GM19238 (cell line): Measurements from ENCODE around the gene HS3ST6.
"Not testable (repeated sequence)": the region's sequence is repeated elsewhere in the genome, so short reads cannot be mapped to it uniquely, and the experiment has no call there.

Experiments
- DNase-seq: peaks from one replicate; pipeline ENCODE4 v3.0.0; 2011; ENCODE audit warnings: low spot score; ENCODE audit not compliant: insufficient read length

The HS3ST6 gene

DNA sequence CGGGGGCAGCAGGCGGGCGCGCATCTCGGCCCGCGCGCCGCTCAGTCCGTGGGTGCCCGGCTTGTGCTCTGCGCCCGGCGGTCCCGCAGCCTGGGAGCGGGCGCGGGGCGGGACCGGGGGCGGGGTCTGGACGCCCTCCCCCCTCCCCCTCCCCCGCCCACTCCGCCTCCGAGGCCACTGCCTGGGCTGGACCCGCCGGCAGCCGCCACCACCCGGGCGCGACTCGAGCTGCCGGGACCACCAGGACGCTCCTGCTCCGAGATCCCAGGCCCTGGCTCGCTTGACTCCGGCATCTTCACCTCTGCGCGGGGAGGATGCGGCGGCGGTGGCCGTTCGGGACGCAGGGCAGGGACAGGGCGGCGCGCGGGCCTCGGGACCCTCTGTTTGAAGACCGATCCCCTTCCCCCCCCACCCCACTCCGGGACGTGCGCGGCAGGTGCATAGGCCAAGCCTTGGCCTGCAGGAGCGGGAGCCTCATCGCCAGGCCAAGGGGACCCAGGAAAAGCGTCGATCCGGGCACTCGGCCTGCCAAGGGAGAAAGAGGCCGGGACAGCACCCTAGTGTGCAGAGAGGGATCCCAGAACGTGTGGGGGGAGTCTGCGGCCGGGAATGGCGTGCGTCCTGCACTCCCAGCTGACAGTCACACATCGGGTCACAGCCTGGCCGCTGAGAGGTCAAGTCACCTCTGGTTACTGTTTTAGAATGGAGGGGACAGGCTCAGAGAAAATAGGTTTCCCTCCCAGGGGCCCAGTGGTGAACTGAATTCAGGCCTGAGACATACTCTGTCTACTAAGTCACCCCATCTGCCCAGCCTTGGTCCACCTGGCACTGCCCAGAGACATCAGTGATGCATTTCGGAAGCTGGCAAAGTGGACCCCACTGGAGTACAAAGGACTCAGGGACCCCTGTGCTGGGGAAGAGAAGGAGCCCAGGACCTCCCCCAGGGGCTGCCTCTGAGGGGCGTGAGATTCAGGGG, at the start of gene HS3ST6:
HS3ST6 (minus strand) TSS at position 65 of the 976 bp plus-strand sequence. CDS start 92 bp downstream, outside the sequence.
- no peak for DNase-seq

DNA sequence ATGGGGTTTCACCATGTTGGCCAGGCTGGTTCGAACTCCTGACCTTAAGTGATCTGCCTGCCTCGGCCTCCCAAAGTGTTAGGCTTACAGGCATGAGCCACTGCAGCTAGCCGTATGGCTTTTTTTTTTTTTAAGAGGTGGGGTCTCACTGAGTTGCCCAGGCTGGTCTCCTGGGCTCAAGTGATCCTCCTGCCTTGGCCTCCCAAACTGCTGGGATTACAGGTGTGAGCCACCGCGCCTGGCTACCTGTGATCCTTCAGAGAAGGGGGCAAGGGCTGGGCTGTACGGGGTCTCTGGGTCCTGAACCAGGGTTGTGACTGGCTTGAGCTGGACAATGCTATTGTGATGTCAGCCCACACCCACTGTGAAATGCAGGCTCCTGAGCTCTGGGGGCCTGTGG, 48.2 kb upstream of the HS3ST6 start, which contains the start of gene RNF151:
RNF151 (plus strand) TSS at position 397 of the 400 bp plus-strand sequence. CDS start 26 bp downstream, outside the sequence.
- DNase-seq = no peak

DNA sequence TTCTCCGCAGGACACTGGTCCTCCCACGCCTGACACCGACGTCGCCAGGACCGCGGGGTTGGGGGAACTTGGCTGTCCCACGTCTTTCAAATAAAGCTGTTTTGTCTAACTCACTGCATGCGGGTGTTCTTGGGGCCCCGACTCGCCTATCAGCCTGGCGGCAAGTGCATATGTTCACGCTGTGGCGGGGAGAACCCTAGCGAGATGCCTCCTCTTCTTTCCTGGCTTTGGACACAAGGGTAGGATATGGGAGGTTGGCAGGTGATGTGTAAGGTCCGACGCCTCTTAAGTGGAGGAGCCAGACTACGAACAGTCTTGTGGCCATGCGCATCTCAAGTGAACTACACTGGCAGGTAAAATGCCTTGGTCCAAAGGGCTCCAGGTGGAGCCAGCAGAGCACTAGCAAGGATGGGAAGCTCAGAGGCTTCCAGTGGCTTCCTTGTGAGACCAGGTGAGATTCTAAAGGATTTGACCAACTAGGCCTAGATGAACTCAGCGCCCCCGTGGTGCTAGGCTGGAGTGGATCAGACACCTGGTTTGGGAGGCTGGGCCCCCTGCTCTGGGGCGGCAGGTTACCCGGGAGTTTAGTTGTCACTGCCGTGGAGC, 47.3 kb upstream of the HS3ST6 start:
- no peak for DNase-seq

DNA sequence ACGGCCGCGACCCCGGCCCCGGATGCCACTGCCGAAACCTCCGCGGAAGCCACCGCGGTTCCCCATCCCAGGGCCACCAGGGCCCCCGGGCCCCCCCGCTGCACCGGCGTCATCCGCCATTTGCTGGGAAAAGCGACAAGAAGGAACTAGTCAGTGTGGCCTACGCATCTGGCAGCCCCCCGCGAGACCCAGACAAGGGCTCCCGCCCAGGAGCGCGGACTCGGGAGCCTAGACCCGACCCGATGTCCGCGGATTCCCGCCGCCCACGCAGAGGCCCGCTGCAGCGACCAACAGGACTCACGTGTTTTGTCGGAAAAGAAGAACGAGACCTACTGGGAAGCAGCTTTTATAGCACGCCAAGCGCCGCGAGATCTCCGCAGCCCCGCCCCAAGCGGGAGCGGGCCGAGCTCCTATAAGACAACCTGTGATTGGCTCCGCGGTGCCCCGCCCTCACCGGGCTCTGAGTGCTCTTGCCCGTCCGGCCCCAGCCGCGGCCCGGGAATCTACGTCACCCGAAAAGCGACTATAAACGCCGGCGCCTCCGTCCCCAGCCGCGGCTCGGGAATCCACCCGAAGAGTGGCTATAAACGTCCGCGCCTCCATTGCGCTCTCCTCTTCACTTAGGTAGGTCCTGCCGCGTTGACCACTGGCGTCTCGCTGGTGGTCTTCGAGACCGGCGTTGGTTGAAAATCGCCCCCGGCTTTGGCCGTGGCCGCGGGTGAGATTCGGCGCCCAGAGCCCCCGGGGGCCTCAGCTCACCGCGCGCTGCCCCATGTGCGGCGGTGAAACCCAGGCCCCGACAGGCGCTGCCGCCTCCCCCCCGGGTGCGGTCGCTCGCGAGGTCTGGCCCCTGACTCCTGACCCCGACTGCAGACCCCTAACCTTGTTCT, 46.5 kb upstream of the HS3ST6 start, which contains the start of gene RPS2:
RPS2 (minus strand) TSS at position 321 of the 890 bp plus-strand sequence; CDS start at position 120, 201 bp downstream.
- DNase-seq = peak; percentile 100

DNA sequence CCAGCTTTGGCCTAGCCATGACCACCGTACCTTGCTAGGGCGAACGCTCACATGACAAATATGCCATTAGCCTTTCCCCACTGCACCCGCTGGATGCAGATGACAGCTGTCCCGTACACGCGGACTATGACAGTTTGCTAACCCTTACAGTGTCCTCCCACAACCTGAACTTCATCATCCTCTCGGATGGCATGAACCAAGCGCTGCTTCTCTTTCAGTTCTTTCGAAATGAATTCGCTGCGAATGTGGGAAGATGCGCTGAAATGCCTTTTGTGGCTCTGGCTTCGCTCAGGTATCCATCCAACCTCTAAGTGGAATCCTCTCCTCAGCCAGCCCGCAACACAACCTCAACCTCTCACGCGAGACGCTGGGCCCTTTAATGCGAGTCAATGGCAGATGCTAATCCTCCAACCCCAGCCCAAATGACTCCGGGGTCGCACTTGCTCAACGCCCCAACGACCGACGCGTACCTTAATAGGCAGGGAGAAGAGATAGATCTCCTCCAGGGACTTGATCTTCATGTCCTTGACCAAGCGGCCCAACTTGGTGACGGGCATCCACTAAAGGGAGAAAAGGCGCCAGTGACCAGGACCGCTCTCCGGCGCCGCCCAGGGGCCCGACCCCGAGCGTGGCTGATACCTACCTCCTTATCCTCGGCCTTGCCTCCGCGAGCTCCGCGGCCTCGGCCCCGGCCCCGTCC, 45.7 kb upstream of the HS3ST6 start:
- DNase-seq = no peak

DNA sequence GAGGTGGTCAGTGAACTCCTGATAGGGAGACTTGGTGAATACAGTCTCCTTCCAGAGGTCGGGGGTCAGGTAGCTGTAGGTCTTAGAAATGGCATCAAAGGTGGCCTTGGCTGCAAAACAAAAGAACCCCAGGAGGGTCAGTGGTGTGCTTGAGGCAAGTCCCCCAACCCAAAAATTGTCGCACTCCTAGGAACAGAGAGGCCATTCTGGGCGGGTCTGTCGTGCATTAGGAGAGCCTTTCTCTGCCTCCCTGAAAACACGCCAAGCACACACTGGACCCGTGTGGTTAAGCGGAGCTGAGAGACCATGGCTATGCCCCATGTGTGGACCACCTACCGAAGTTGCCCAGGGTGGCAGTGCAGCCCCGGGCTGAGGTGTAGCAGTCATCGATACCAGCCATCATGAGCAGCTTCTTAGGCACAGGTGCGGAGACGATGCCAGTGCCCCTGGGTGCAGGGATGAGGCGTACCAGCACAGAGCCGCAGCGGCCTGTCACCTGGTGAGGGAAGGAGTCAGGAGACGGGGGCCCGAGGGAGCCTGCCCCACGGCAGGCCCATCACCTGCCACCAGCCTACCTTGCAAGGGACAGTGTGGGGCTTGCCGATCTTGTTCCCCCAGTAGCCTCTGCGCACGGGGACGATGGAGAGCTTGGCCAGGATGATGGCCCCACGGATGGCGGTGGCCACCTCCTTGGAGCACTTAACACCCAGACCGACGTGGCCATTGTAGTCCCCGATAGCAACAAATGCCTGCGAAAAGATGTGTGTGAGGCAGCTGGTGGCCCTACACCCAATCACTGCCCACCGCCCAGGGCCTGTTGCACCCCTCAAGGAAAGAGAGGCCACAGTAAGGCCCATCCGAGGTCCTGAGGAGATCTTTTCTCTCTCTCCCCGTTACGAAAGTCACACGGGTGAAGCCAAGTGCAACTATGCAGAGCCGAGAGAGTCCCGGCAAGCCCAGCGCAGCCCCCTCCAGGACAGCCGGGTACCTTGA, 44.2 kb upstream of the HS3ST6 start:
- DNase-seq = not testable (repeated sequence)

DNA sequence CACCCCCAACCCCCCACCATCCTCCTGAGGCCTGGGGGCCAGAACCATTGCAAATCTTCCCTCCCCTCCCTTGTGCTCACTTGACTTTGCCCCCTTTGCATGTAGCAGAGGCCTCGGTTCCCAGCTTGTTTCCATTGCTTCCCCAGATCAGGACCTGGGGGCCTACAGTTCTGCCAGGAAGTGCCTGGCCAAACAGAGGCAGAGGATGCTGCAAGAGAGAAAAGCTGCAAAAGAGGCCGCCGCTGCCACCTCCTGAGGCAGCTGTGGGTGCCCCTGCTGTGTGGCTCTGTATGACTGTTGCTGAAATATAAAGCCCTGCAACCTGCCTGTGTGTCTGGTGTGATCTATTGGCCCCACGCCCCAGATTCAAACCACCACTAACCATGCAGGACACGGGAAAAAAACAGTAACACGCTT, 43.4 kb upstream of the HS3ST6 start:
- DNase-seq = no peak

DNA sequence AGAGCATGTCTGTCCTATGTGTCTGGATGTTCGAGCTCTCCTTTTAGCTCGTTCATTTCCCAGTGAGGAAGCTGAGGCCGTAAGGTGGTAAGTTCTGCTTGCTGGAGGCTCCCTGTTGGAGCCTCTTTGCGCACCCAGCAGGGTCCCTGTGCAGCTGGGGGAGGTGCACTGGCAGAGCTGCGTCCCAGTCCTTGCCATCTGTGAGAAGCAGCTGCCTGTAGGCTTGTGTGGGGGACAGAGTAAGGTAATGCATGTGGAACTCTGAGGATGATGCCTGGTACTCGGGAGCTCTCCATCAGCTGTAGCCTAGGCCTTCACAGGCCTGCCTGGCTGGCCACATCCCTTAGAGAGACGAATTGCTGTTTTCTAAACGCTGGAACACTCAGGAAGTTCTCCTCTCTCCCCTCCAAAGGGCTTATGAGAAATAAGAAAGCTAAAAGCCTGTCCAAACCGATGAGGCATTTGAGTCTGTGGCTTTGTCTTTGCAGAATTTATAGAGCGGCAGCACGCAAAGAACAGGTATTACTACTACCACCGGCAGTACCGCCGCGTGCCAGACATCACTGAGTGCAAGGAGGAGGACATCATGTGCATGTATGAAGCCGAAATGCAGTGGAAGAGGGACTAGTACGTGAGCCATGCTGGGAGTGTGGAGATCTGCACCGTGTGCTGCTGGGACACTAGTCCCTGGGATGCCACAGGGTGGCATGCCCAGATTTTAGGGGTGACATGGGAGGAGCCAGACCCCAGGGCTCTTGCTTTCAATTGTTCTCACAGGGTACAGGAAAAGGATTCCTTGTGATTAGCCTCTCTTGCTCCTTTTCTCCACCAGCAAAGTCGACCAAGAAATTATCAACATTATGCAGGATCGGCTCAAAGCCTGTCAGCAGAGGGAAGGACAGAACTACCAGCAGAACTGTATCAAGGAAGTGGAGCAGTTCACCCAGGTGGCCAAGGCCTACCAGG, 42.7 kb upstream of the HS3ST6 start:
- no peak for DNase-seq

DNA sequence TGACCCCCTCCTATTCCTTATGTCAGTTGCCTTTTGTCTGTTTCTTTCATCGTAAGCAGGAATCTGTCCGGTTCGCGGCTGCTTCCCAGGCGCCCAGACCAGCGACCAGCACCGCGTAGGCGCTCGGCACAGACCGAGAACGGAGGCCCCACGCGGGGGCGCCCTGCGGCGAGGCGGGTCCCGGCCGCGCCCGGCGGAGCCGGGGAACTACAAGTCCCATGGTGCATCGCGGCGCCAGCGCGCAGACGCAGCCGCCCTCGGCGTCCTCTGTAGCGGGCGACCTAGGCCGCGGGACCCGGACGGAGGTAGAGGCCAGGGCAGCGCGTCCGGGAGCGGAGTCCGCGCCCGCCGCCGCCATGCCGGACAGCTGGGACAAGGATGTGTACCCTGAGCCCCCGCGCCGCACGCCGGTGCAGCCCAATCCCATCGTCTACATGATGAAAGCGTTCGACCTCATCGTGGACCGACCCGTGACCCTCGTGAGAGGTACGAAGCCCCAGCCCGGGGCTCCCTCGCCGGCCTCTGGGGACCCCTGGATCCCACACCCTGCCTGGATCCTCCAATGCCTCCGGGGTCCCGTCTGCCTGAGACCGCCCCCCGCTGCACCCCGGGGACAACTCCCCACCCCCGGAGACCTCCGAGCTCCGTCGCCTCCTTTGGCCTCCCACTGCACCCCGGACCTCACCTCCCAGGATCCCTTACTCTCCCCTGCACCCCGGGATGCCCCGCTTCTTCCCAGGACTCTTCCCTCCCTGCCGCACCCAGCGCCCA, 41.2 kb upstream of the HS3ST6 start, which contains the start of gene NDUFB10:
NDUFB10 (plus strand) TSS at position 270 of the 771 bp plus-strand sequence; CDS start at position 357, 87 bp downstream.
- DNase-seq = peak; percentile 89

DNA sequence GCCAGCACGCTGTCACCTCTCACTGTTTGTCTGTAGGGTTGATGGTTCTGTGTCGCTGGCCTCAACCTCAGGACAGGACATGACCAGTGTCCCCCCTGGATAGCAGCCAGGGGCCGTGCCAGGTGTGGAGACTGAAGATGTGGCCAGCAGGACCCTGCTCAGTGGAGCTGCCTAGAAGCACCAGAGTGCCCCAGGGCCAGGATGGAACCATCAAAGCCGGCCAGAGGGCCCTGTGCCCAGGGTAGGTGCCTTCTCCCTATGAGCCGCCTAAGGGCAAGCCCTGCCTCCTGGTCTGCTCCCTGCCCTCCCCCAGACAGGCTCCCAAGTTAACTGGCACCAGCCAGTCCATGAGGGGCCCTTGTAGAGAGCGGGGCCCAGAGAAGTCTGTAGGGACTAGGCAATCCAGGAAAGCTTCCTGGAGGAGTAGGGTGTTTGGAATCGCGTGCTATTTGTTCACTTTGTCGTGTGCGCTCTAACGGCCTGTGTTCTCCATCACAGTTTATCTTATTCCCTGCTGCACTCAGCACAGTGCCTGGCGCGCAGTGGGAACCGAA, 40.6 kb upstream of the HS3ST6 start:
- DNase-seq = no peak

DNA sequence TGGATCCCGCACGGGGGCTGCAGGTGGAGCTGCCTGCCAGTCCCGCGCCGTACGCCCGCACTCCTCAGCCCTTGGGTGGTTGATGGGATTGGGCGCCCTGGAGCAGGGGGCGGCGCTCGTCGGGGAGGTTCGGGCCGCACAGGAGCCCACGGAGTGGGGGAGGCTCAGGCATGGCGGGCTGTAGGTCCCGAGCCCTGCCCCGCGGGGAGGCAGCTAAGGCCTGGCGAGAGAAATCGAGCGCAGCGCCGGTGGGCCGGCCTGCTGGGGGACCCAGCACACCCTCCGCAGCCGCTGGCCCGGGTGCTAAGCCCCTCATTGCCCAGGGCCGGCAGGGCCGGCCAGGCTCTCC, 39.9 kb upstream of the HS3ST6 start:
- not testable (repeated sequence) for DNase-seq

DNA sequence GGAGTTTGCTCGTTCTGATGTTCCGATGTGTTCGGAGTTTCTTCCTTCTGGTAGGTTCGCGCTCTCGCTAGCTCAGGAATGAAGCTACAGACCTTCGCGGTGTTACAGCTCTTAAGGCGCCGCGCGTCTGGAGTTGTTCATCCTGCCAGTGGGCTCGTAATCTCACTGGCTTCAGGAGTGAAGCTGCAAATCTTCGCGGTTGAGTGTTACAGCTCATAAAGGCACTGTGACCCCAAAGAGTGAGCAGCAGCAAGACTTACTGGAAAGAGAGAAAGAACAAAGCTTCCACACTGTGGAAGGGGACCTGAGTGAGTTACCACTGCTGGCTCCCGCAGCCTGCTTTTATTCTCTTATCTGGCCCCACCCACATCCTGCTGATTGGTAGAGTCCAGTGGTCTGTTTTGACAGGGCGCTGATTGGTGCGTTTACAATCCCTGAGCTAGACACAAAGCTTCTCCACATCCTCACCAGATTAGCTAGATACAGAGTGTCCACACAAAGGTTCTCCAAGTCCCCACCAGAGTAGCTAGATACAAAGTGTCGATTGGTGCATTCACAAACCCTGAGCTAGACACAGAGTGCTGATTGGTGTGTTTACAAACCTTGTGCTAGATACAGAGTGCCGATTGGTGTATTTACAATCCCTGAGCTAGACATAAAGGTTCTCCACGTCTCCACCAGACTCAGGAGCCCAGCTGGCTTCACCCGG, 39.4 kb upstream of the HS3ST6 start:
- not testable (repeated sequence) for DNase-seq

DNA sequence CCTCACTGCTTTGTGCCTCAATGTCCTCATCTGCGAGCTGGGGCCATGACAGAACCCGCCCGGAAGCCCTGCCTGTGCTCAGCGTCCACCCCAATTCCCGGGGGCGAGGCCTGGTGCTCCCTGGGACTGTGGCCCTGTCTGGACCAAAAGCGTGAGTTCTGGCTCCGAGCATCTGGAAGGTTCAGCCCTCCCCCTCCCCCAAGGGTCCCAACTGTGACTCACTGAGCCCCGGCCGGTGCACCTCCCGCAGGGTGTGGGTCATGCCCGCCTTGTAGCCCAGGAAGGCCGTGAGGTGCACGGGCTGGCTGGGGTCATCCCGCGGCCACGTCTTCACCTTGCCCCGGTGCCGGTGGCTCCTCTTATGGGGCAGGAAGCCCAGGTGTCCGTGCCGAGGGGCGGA, 35.5 kb upstream of the HS3ST6 start:
- no peak for DNase-seq

DNA sequence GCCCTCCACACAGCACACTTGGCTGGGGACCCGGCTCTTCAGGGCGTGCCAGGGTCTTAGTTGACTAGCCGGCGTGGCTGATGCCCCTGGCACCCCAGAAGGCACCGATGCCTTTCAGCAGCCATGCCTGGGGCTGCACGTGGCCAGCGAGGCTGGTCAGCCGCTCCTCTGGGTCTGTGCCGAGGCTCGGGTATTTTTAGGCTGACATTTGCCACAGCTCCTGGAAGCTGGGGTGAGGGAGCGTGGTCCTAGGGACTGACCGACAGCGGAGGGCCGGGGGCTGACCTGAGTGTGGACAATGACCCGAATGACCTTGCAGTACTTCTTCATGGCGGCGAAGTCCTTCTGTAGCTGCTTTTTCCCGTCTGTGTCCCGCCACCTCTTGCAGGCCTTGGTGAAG, 32.3 kb upstream of the HS3ST6 start:
- DNase-seq = no peak

DNA sequence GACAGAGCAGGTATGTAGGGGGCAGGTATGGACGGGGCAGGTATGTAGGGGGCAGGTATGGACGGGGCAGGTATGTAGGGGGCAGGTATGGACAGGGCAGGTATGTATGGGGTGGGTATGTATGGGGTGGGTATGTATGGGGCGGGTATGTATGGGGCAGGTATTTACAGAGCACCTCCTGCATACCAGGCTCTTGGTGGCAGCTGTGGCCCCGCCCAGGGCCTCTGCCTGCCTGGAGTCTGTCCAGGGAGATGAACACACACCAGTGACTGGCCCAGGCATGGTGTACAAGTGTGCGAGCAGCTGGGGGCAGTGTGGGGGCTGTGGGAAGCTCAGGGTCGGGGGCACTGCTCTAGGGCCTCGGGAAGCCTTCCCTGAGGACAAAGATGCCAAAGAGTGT, 31.8 kb upstream of the HS3ST6 start:
- no peak for DNase-seq

DNA sequence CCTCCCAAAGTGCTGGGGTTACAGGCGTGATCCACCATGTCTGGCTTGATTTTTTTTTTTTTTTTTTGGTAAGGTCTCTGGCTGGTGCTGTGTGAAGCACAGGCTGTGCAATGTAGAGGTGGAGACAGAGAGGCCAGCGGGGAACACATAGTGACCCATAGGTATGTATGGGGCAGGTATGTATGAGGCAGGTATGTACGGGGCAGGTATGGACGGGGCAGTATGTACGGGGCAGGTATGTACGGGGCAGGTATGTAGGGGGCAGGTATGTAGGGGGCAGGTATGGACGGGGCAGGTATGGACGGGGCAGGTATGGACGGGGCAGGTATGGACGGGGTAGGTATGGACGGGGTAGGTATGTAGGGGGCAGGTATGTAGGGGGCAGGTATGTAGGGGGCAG, 31.3 kb upstream of the HS3ST6 start:
- DNase-seq = no peak

DNA sequence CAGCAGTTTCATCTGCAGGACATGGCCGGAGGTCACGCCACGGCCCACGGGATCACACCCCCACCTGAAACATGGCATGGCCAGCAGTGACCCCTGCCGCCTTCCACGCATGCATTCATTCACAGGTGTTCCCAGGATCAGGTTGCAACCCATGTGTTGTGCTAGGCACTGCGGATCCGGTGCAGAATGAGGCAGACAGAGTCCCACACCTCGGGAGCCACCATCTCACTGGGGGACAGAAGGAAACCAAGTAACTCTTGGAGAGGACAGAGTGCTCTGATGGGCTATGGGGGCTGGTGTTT, 29.1 kb upstream of the HS3ST6 start:
- no peak for DNase-seq
